Activated CD4-positive, alpha-beta T cell treated with anti-CD3 and anti-CD28 coated beads, Interleukin-2, amount 50 U/mL, for 48 hours (primary cell): ENCODE data around the gene IMPA2.

Experiments
- DNase-seq, 2 experiments: peaks; one replicate each; pipeline ENCODE4 v3.0.0-alpha.2; 2020

Gene IMPA2

GRCh38 chr18:11991021-11991795, 9.9 kb downstream of the IMPA2 start:
- DNase-seq = no peak

DNA sequence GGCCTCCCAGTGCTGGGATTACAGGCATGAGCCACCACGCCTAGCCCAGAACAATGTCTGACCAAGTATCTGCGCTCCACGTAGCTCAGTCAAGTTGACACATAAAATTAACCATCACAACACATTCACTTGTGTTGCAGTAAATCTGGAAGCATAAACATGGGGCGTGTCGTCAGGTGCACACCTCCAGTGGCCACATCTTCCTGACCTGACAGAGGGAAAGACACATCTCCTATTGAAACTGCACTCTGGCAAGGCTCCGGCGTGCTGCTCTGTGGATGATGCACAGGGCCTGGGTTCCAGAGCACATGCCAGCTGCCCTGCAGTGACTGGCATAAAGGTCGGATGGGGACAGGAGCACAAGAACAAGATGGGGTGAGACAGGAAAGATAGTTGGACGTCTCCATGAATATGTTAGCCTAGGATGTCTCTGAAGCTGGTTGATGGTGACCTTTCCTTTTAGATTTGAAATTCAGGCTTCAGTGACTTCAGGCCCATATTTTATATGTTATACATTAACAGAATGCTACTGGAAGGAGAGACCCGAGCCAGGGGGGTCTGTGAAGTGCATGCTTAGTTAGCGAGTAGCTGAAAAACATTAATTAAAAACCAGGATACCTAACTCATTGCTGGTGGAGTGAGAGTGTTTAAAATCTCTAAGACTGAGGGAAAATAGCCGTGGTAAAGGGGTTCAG, 10.9 kb downstream of the IMPA2 start:
- no peak for DNase-seq

DNA sequence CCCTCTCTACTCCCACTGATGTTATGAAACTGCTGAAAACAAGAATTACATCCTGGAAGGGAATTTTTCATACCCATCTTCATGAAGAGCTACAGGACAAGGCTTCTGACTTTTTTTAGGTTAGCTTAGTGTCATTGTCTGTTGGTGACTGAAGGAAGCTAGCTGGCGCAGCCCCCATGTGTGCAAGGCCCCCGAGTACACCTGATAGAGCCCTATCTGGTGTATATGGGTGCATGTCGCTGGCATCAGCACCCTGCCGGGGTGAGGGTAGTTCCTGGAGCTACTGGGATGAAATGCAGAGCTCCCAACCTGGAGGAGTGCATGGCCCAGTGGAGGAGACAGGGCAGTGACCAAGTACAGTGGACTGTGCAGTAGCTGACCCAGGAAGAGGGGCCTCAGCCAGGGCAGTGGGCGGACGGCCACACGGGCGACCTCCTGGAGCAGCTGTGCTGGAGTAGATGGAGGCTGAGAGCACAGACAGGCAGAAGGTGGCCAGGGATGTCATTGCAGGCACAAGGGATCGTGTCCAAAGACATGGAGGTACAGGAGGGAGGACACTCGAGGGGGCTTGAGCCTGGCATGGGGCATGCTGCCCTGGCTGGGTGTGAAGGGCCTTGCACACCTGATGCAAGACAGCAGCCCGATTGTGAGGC, 12.1 kb downstream of the IMPA2 start:
- no peak for DNase-seq

GRCh38 chr18:11994336-11994702, 13.0 kb downstream of the IMPA2 start:
- DNase-seq = no peak

- no peak for DNase-seq
Measured at GRCh38 chr18:11994703-11995444, 13.6 kb downstream of the IMPA2 start.

GRCh38 chr18:11995445-11996189, 14.3 kb downstream of the IMPA2 start:
- peak; percentile 49 to 63 for DNase-seq

- no peak for DNase-seq
Measured at GRCh38 chr18:11996190-11996754, 15.0 kb downstream of the IMPA2 start.

- DNase-seq = no peak
Measured at GRCh38 chr18:11996907-11997306, 15.6 kb downstream of the IMPA2 start.

GRCh38 chr18:11997466-11997865, 16.2 kb downstream of the IMPA2 start:
- DNase-seq = no peak

- DNase-seq = no peak
Measured at GRCh38 chr18:11998193-11998592, 16.9 kb downstream of the IMPA2 start.

- DNase-seq = no peak
Measured at GRCh38 chr18:11999429-11999828, 18.1 kb downstream of the IMPA2 start.

- no peak for DNase-seq
Measured at GRCh38 chr18:12000072-12000659, 18.9 kb downstream of the IMPA2 start.

DNA sequence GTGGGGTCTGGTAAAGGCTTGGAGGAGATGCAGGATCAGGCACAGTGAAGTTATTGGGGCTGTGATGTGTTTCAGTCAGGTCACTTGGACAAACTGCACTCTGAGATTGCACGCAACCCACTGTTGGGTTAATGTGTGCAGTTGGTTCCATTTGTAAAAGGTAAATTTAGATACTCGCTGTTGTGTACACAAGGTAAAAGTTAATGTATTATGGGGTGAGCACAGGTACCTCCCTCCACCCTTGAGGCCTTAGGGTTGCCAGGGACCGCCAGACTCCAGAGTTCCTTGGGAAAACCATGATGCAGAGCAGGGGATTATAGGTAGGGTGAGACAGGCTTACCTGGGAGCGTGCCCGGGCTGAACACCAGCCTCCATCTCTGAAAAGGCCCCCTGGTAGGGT, 20.1 kb downstream of the IMPA2 start:
- DNase-seq = no peak

- DNase-seq = no peak
Measured at GRCh38 chr18:12003894-12004293, 22.6 kb downstream of the IMPA2 start.

GRCh38 chr18:12005538-12006487, 24.5 kb downstream of the IMPA2 start:
- DNase-seq = no peak

GRCh38 chr18:12006488-12006840, 25.2 kb downstream of the IMPA2 start:
- no peak for DNase-seq

- DNase-seq = no peak
Measured at GRCh38 chr18:12007063-12007462, 25.8 kb downstream of the IMPA2 start.

- DNase-seq = no peak
Measured at GRCh38 chr18:12008181-12008767, 27.0 kb downstream of the IMPA2 start.

DNA sequence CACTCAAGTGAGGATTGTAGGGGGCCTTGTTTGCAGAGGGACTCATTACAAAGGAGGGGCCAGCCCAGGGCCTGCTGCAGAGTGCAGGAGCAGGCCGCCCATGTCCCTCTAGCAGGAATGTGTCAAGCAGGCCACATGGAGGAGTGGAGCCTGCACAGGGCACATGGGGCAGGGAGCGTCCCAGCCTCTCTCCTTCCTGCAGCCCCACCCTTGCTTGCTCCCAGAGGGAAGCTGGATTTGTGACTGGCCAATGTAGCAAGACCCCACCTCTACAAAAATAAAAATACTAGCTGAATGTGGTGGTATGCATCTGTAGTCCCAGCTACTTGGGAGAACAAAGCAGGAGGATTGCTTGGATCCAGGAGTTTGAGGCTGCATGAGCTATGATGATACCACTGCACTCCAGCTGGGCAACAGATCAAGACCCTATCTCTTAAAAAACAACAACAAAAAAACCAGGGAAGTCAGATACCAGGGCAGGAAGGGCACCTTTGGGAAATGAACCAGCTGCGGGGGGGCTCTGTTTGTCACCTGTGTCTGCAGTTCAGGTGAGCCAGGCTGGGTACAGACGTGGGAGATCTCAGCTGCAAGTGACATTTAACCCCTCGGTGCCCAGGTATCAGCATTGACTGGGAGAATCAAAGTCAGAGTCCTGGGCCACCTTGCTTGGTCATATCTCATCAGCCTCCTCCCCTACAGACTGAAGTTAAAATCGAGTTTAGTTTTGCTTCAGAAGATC, 27.7 kb downstream of the IMPA2 start:
- no peak for DNase-seq
